Subcutaneous adipose tissue (tissue), 4 donors: ENCODE measurements around the gene RAB11B. TPM values are rescaled to one million over a fixed set of nuclear protein-coding genes. Genes with fewer than 3 reads are reported as not detected.

Experiments used
- total RNA-seq, 4 donors: library from RNA; depleted of rRNA; stranded (reverse); fragments of >200 nt; gene quantifications; one replicate each; pipeline ENCODE4 v1.1.0, GENCODE V29; 2016
- TF ChIP-seq, protein P1 (sequence below): fragments of 450-650 bp; IDR thresholded peaks from one replicate; pipeline ENCODE4 v1.5.1; 2016; ENCODE audit warnings: low read depth, mild to moderate bottlenecking, control low read depth, antibody characterized with exemption, moderate library complexity

RAB11B gene
- total RNA-seq, 4 donors from 2014 or later, result 29.4 to 95.3 (median 40.7) TPM

DNA sequence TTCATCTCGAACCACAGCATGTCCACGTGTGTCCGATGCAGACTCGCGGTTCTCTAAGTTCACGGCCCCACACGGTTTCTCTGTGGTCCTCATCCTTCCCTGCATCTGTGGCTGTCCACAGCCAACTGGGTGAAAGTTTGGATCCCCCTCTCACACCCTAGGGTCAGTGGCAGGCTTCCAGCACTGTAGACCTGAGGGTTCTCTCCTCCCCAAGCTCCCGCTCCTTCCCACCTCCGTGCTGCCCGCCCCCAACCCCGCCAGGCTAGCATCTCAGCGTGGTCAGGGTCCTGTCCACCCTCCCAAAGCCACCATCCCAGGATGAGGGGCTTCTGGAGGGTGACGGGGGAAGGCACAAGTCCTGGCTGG, 23.2 kb upstream of the RAB11B start:
- TF ChIP-seq, protein P1, sequence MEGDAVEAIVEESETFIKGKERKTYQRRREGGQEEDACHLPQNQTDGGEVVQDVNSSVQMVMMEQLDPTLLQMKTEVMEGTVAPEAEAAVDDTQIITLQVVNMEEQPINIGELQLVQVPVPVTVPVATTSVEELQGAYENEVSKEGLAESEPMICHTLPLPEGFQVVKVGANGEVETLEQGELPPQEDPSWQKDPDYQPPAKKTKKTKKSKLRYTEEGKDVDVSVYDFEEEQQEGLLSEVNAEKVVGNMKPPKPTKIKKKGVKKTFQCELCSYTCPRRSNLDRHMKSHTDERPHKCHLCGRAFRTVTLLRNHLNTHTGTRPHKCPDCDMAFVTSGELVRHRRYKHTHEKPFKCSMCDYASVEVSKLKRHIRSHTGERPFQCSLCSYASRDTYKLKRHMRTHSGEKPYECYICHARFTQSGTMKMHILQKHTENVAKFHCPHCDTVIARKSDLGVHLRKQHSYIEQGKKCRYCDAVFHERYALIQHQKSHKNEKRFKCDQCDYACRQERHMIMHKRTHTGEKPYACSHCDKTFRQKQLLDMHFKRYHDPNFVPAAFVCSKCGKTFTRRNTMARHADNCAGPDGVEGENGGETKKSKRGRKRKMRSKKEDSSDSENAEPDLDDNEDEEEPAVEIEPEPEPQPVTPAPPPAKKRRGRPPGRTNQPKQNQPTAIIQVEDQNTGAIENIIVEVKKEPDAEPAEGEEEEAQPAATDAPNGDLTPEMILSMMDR, result no peak

GRCh38 chr19:8367327-8368001, 22.7 kb upstream of the RAB11B start:
- TF ChIP-seq, protein P1, result no peak

DNA sequence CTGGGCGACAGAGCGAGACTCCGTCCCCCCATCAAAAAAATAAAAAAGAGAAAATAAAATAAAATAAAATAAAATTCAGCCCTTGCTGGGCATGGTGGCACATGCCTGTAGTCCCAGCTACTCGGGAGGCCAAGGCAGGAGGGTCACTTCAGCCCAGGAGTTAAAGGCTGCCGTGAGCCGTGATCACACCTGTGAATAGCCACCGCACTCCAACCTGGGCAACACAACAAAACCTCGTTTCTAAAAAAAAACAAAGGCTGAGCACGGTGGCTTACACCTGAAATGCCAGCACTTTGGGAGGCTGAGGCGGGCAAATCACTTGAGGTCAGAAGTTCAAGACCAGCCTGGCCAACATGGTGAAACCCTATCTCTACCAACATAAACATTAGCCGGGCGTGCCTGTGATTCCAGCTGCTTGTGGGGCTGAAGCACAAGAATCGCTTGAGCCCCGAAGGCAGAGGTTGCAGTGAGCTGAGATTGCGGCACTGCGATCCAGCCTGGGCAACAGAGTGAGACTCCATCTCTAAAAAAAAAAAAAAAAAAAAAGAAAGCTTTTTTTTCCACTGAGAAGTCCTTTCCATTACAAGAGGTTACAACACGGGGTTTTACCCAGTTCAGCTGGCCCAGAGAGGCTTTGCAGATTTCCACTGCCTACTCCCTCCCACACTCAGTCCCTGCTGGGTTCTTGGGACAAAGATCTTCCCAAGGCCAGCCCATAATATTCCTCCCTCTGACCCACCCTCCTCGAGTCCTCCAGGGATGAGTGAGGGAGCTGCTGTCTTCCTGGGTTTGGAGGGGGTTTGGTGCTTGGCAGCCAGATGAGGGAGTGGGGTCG, 19.8 kb upstream of the RAB11B start:
- TF ChIP-seq, protein P1, result no peak

- TF ChIP-seq, protein P1, result no peak
Measured at GRCh38 chr19:8371011-8371804, 19.0 kb upstream of the RAB11B start.

DNA sequence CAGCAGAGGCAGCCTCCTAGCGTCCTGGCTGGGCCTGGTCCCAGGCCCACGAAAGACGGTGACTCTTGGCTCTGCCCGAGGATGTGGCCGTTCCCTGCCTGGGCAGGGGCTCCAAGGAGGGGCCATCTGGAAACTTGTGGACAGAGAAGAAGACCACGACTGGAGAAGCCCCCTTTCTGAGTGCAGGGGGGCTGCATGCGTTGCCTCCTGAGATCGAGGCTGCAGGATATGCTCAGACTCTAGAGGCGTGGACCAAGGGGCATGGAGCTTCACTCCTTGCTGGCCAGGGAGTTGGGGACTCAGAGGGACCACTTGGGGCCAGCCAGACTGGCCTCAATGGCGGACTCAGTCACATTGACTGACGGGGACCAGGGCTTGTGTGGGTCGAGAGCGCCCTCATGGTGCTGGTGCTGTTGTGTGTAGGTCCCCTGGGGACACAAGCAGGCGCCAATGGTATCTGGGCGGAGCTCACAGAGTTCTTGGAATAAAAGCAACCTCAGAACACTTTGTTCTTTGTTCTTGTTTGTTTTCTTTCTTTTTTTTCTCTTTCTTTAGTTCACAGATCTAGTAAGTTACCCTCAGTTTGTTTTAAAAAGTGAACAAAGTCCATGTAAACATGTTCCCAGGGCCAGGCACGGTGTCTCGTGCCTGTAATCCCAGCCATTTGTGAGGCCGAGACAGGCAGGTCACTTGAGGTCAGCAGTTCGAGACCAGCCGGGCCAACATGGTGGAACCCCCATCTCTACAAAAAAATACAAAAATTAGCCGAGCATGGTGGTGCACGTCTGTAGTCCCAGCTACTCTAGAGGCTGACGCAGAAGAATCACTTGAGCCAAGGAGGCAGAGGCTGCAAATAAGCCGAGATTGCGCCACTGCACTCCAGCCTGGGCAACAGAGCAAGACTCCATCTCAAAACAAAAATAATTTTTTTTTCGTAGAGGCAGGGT, 16.0 kb upstream of the RAB11B start:
- TF ChIP-seq, protein P1, result no peak

GRCh38 chr19:8377598-8377997, 12.6 kb upstream of the RAB11B start:
- TF ChIP-seq, protein P1, result no peak
